ENCODE data around the gene URB2.
"Not testable (repeated sequence)": the region's sequence is repeated elsewhere in the genome, so short reads cannot be mapped to it uniquely, and the experiment has no call there.

The URB2 gene

GRCh38 chr1:229617351-229618100 lies 8.5 kb upstream of the URB2 start:
- DNase-seq: no peak

GRCh38 chr1:229619002-229619401 lies 7.0 kb upstream of the URB2 start:
- DNase-seq: no peak

- no peak for DNase-seq
Observed at GRCh38 chr1:229619614-229620013, 6.4 kb upstream of the URB2 start.

- DNase-seq: no peak
Observed at GRCh38 chr1:229620876-229621275, 5.2 kb upstream of the URB2 start.

GRCh38 chr1:229621663-229622062 lies 4.4 kb upstream of the URB2 start:
- DNase-seq: no peak

- DNase-seq: not testable (repeated sequence)
Observed at GRCh38 chr1:229622641-229623120, 3.4 kb upstream of the URB2 start.

GRCh38 chr1:229623225-229623624 lies 2.8 kb upstream of the URB2 start:
- DNase-seq: no peak

- no peak for DNase-seq
Observed at GRCh38 chr1:229623838-229624237, 2.2 kb upstream of the URB2 start.

- no peak for DNase-seq
Observed at GRCh38 chr1:229624521-229625070, 1.5 kb upstream of the URB2 start.

GRCh38 chr1:229625071-229625914 lies 754 bp upstream of the URB2 start:
- DNase-seq: no peak

- DNase-seq: no peak
Observed at GRCh38 chr1:229627003-229627402, 956 bp downstream of the URB2 start.

- DNase-seq: no peak
Observed at GRCh38 chr1:229629261-229629660, 3.2 kb downstream of the URB2 start.

- DNase-seq: no peak
Observed at GRCh38 chr1:229631148-229631547, 5.1 kb downstream of the URB2 start.

GRCh38 chr1:229631966-229632365 lies 5.9 kb downstream of the URB2 start:
- DNase-seq: no peak

- DNase-seq: no peak
Observed at GRCh38 chr1:229636042-229636441, 10.0 kb downstream of the URB2 start.

- no peak for DNase-seq
Observed at GRCh38 chr1:229637746-229638145, 11.7 kb downstream of the URB2 start.

- DNase-seq: no peak
Observed at GRCh38 chr1:229640455-229640854, 14.4 kb downstream of the URB2 start.

GRCh38 chr1:229641306-229641705 lies 15.3 kb downstream of the URB2 start:
- DNase-seq: no peak

- no peak for DNase-seq
Observed at GRCh38 chr1:229642376-229642775, 16.3 kb downstream of the URB2 start.

- DNase-seq: no peak
Observed at GRCh38 chr1:229642970-229643369, 16.9 kb downstream of the URB2 start.

GRCh38 chr1:229643996-229644745 lies 18.1 kb downstream of the URB2 start:
- no peak for DNase-seq

GRCh38 chr1:229645324-229645993 lies 19.4 kb downstream of the URB2 start:
- no peak for DNase-seq

Data from NCI-H1417 treated with DMSO at 0.1 percent for 48 hours (cell line).